IMR-90 (cell line): ENCODE data around the gene RNF175. TPM values are rescaled to one million over a fixed set of nuclear protein-coding genes. Genes with fewer than 3 reads are reported as not detected.

Experiments
- ATAC-seq: fragments of 200-7000 bp; cut with Tn5 transposase; 2 replicates; pipeline ENCODE4 v1.9.1; 2020; ENCODE audit warnings: low read depth, mild to moderate bottlenecking, moderate library complexity
- BruUV-seq: library from RNA; stranded (reverse); fragments of 400-500 nt; replicated peaks from 2 replicates; lab custom pipeline; 2021; lab: Mats Ljungman, UMichigan
- CTCF ChIA-PET: fragments of 300-600 bp; formaldehyde crosslinking; extraction: SDS; loops from one replicate; lab custom pipeline; 2021; ENCODE audit warnings: antibody characterized with exemption; lab: Yijun Ruan, JAX
- POLR2A ChIA-PET: fragments of 300-600 bp; sonication (Branson Sonifier 250); formaldehyde crosslinking; loops from one replicate; lab custom pipeline; 2022; ENCODE audit warnings: antibody characterized with exemption; ENCODE audit not compliant: unreplicated experiment; lab: Charles Lee
- DNase-seq: peaks from one replicate; pipeline ENCODE4 v3.0.0; 2013
- H2AFZ ChIP-seq: replicated peaks from 2 replicates; pipeline ENCODE3; 2013; ENCODE audit warnings: low read length, mild to moderate bottlenecking; ENCODE audit not compliant: poor library complexity
- H2AK5ac ChIP-seq: 2 replicates; pipeline ENCODE4 v1.6.1; 2013; ENCODE audit warnings: low read depth, low read length, inconsistent platforms
- H2AK9ac ChIP-seq: replicated peaks from 2 replicates; pipeline ENCODE3; 2013; ENCODE audit warnings: mild to moderate bottlenecking, low read depth, low read length, moderate library complexity; ENCODE audit not compliant: poor library complexity
- H2BK120ac ChIP-seq: 2 replicates; pipeline ENCODE4 v1.6.1; 2013; ENCODE audit warnings: low read depth, low read length, inconsistent platforms
- H2BK15ac ChIP-seq: 3 replicates; pipeline ENCODE4 v1.6.1; 2013; ENCODE audit warnings: low read depth, low read length, inconsistent platforms
- H2BK20ac ChIP-seq: 2 replicates; pipeline ENCODE4 v1.6.1; 2013; ENCODE audit warnings: low read depth, mild to moderate bottlenecking, inconsistent platforms, low read length, moderate library complexity
- H2BK5ac ChIP-seq: 2 replicates; pipeline ENCODE4 v1.6.1; 2013; ENCODE audit warnings: mild to moderate bottlenecking, low read depth, low read length, inconsistent platforms; ENCODE audit not compliant: poor library complexity, severe bottlenecking
- H3K14ac ChIP-seq: replicated peaks from 2 replicates; pipeline ENCODE4 v1.6.1; 2013; ENCODE audit warnings: low read depth, low read length, inconsistent platforms
- H3K18ac ChIP-seq: 2 replicates; pipeline ENCODE4 v1.6.1; 2013; ENCODE audit warnings: low read depth, low read length, control low read depth
- H3K23ac ChIP-seq: 2 replicates; pipeline ENCODE4 v1.6.1; 2013; ENCODE audit warnings: low read depth, low read length, inconsistent platforms
- H3K27ac ChIP-seq: 2 replicates; pipeline ENCODE4 v1.5.1; 2013; ENCODE audit warnings: mild to moderate bottlenecking, control low read depth, low read length; ENCODE audit not compliant: insufficient read depth
- H3K27me3 ChIP-seq: 2 replicates; pipeline ENCODE4 v1.6.1; 2013; ENCODE audit warnings: low read length; ENCODE audit not compliant: control insufficient read depth, insufficient read depth
- H3K36me3 ChIP-seq: 2 replicates; pipeline ENCODE4 v1.6.1; 2013; ENCODE audit warnings: low read length, mixed read lengths; ENCODE audit not compliant: control insufficient read depth, insufficient read depth
- H3K4ac ChIP-seq: 2 replicates; pipeline ENCODE4 v1.6.1; 2013; ENCODE audit warnings: low read depth, low read length, inconsistent platforms
- H3K4me1 ChIP-seq: 2 replicates; pipeline ENCODE4 v1.6.1; 2013; ENCODE audit warnings: low read length, mixed read lengths; ENCODE audit not compliant: control insufficient read depth, insufficient read depth
- H3K4me2 ChIP-seq: 2 replicates; pipeline ENCODE4 v1.6.1; 2013; ENCODE audit warnings: low read depth, mild to moderate bottlenecking, control low read depth, low read length, moderate library complexity
- H3K4me3 ChIP-seq: 2 replicates; pipeline ENCODE4 v1.5.1; 2013; ENCODE audit warnings: low read depth, mild to moderate bottlenecking, control low read depth, low read length, moderate library complexity; ENCODE audit not compliant: insufficient read depth
- H3K56ac ChIP-seq: 2 replicates; pipeline ENCODE4 v1.6.1; 2013; ENCODE audit warnings: low read length, inconsistent platforms; ENCODE audit not compliant: insufficient read depth; ENCODE audit errors: extremely low read depth
- H3K79me1 ChIP-seq, 2 experiments: 2 replicates each; pipeline ENCODE4 v1.6.1; 2013; ENCODE audit warnings: low read length in 2 of 2, inconsistent platforms in 1 of 2, low read depth in 1 of 2
- H3K9ac ChIP-seq: 2 replicates; pipeline ENCODE4 v1.6.1; 2013; ENCODE audit warnings: low read depth, low read length, control low read depth
- H3K9me1 ChIP-seq: 2 replicates; pipeline ENCODE4 v1.6.1; 2013; ENCODE audit warnings: low read length, inconsistent platforms; ENCODE audit not compliant: insufficient read depth
- H3K9me3 ChIP-seq: 2 replicates; pipeline ENCODE4 v1.6.1; 2013; ENCODE audit warnings: low read length; ENCODE audit not compliant: control insufficient read depth, insufficient read depth
- H4K20me1 ChIP-seq: 2 replicates; pipeline ENCODE4 v1.6.1; 2013; ENCODE audit warnings: low read length, inconsistent platforms; ENCODE audit not compliant: insufficient read depth
- H4K5ac ChIP-seq: 2 replicates; pipeline ENCODE4 v1.6.1; 2013; ENCODE audit warnings: mild to moderate bottlenecking, low read depth, low read length, control low read depth
- H4K8ac ChIP-seq, 2 experiments: 2 replicates each; pipeline ENCODE4 v1.6.1; 2013; ENCODE audit warnings: low read depth in 2 of 2, low read length in 2 of 2, control low read depth in 1 of 2, inconsistent platforms in 1 of 2
- H4K91ac ChIP-seq: 2 replicates; pipeline ENCODE4 v1.6.1; 2013; ENCODE audit warnings: low read depth, low read length, inconsistent platforms; ENCODE audit not compliant: insufficient read depth
- BHLHE40 ChIP-seq: fragments of 150-350 bp; IDR thresholded peaks from 2 replicates; pipeline ENCODE4 v1.6.1; 2016; ENCODE audit warnings: mild to moderate bottlenecking, low read depth, low read length
- CEBPB ChIP-seq: IDR thresholded peaks from 2 replicates; pipeline ENCODE4 v1.6.1; 2012; ENCODE audit warnings: low read depth, low read length, improper control_type of control experiment
- CHD1 ChIP-seq: IDR thresholded peaks from 2 replicates; pipeline ENCODE4 v1.6.1; 2012; ENCODE audit warnings: low read depth, low read length, improper control_type of control experiment
- FOS ChIP-seq: fragments of 150-350 bp; IDR thresholded peaks from 2 replicates; pipeline ENCODE4 v1.6.1; 2016; ENCODE audit warnings: low read depth, low read length
- MAFK ChIP-seq: IDR thresholded peaks from 2 replicates; pipeline ENCODE4 v1.6.1; 2012; ENCODE audit warnings: low read depth, low read length, improper control_type of control experiment
- MAZ ChIP-seq: IDR thresholded peaks from 2 replicates; pipeline ENCODE4 v1.6.1; 2012; ENCODE audit warnings: low read depth, mild to moderate bottlenecking, low read length, improper control_type of control experiment, moderate library complexity, borderline replicate concordance
- MXI1 ChIP-seq: IDR thresholded peaks from 2 replicates; pipeline ENCODE4 v1.6.1; 2012; ENCODE audit warnings: low read depth, mild to moderate bottlenecking, low read length, moderate library complexity, borderline replicate concordance
- NFE2L2 ChIP-seq: fragments of 150-350 bp; IDR thresholded peaks from 2 replicates; pipeline ENCODE4 v1.6.1; 2016; ENCODE audit warnings: low read depth, mild to moderate bottlenecking, low read length
- POLR2A ChIP-seq: IDR thresholded peaks from 2 replicates; pipeline ENCODE4 v1.6.1; 2012; ENCODE audit warnings: mild to moderate bottlenecking, low read depth, low read length
- RCOR1 ChIP-seq: IDR thresholded peaks from 2 replicates; pipeline ENCODE4 v1.6.1; 2012; ENCODE audit warnings: mild to moderate bottlenecking, low read length, improper control_type of control experiment; ENCODE audit not compliant: insufficient replicate concordance
- RFX5 ChIP-seq: IDR thresholded peaks from 2 replicates; pipeline ENCODE4 v1.8.0; 2012; ENCODE audit warnings: low read depth, mild to moderate bottlenecking, low read length, moderate library complexity
- SMC3 ChIP-seq: fragments of 150-350 bp; IDR thresholded peaks from 2 replicates; pipeline ENCODE4 v1.6.1; 2016; ENCODE audit warnings: low read depth, mild to moderate bottlenecking, antibody characterized with exemption, low read length, moderate library complexity
- WGBS, 2 experiments: methylation state at CpG; one replicate each; pipeline versions ENCODE4 v1.1.5 to v1.1.7; 2013; ENCODE audit warnings: missing lambda C conversion rate in 2 of 2; ENCODE audit not compliant: insufficient read length in 1 of 2; ENCODE audit errors: extremely low coverage in 2 of 2; 5-methylcytosine and 5-hydroxymethylcytosine counted together
- dilution Hi-C: fragments of 300-500 bp; cut with HindIII; formaldehyde crosslinking; loops from one replicate; pipeline ENCODE4 v1.14.3; 2018; ENCODE audit warnings: low sequenced_read_pairs; ENCODE audit not compliant: unreplicated experiment
- in situ Hi-C: fragments of 300-500 bp; cut with MboI; formaldehyde crosslinking; loops from 3 replicates; pipeline ENCODE4 v1.14.3; 2019; ENCODE audit warnings: low sequenced_read_pairs, inconsistent platforms, mixed read lengths
- intact Hi-C: fragments of 100-400 bp; cut with micrococcal nuclease; formaldehyde crosslinking; loops from 2 replicates; pipeline ENCODE4 v1.10.0; 2022
- polyA plus RNA-seq, 3 experiments: library from polyadenylated mRNA; depleted of rRNA; stranded (reverse); fragments of >200 nt; gene quantifications; 2 replicates each; pipeline ENCODE4 v1.2.3, GENCODE V29; 2012; ENCODE audit warnings: low replicate concordance in 1 of 3
- total RNA-seq: library from RNA; depleted of rRNA; stranded (reverse); fragments of >200 nt; gene quantifications from 2 replicates; pipeline ENCODE4 v1.2.3, GENCODE V29; 2012
- TF ChIP-seq, protein P1 (sequence below): conservative IDR thresholded peaks from 2 replicates; pipeline ENCODE4 v1.5.1; 2012; ENCODE audit warnings: mild to moderate bottlenecking, low read depth, low read length, improper control_type of control experiment
- TF ChIP-seq, protein P2 (sequence below): fragments of 150-350 bp; IDR thresholded peaks from 2 replicates; pipeline ENCODE4 v1.6.1; 2017; ENCODE audit warnings: mild to moderate bottlenecking, antibody characterized with exemption, low read length, low read depth
- TF ChIP-seq, protein P3 (sequence below): fragments of 150-350 bp; IDR thresholded peaks from 2 replicates; pipeline ENCODE4 v1.6.1; 2016; ENCODE audit warnings: low read depth, mild to moderate bottlenecking, low read length, moderate library complexity, borderline replicate concordance

RNF175 gene
- total and polyA plus RNA-seq, 2 of the 4 experiments (the other 2 are of a cell fraction): not detected

DNA sequence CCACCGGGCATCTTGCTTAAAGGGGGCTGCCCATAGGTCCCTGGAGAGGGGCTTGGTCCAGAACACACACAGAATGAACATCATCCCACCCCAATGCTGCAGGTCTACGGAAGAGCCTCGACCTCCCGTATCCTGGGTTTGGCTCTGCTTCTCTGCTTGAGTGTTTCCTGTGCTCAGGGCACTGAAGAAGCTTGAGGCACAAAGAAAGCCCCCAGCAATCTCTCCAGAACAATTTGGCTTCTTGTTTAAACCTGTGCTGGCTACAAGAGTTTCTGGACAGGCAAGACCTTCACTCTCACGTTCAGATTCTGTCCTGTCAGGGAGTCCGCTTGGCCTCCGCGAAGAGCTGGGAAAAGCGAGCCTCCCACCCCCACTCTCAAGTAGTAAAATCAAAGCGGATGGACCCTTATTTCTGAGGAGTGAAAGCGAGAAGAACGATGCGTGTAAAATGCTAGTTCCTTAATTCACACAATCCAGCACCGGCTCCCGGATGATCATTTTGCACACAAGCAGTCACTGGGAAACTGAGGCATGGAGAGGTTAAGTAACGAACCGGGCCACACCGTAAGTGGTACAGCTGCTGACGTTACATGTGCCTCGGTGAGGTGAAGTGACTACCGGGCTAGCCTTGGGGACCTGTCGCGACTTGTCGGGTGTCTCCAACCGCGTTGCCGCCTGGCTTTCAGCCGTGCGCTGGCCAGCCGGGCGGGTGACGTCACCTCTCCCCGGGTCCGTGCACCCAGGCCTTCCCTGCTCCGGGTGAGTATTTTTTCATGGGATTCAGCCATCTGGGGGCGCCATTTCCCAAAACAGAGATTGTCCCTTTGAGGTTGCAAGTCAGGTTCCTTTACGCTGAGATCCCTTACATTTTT is 32.2 kb upstream of the RNF175 start:
- peak overlapping the region; percentile 49 for H2AK9ac ChIP-seq
- no peaks in the 10 kb centered on the region; the same call in 1 of the 2 replicates for H3K4me1 ChIP-seq
- no peak overlapping the region for H3K27ac ChIP-seq
- CTCF ChIA-PET: no interaction called here
- H3K14ac ChIP-seq: no peak overlapping the region
- H4K8ac ChIP-seq: no peak overlapping the region
- H3K79me1 ChIP-seq: no peaks in the 10 kb centered on the region
- H3K4me3 ChIP-seq: no peak overlapping the region
- H3K9me3 ChIP-seq: no peaks in the 10 kb centered on the region
- H4K91ac ChIP-seq: no peak overlapping the region
- dilution Hi-C loops: no loop called here
- H3K4me2 ChIP-seq: peak overlapping the region; percentile 70
- H3K56ac ChIP-seq: no peak overlapping the region
- H3K9me1 ChIP-seq: no peaks in the 10 kb centered on the region
- no peak overlapping the region for H3K23ac ChIP-seq
- no peak overlapping the region for H3K4ac ChIP-seq
- intact Hi-C loops: no loop called here
- in situ Hi-C loops: no loop called here
- H2BK20ac ChIP-seq: no peak overlapping the region
- no peaks in the 10 kb centered on the region for H3K36me3 ChIP-seq
- DNase-seq (no peak), ATAC-seq (no peak)
- TF ChIP-seq NFE2L2: no peak
- no peak for TF ChIP-seq MAZ
- no peak for TF ChIP-seq CEBPB
- TF ChIP-seq, protein P1, sequence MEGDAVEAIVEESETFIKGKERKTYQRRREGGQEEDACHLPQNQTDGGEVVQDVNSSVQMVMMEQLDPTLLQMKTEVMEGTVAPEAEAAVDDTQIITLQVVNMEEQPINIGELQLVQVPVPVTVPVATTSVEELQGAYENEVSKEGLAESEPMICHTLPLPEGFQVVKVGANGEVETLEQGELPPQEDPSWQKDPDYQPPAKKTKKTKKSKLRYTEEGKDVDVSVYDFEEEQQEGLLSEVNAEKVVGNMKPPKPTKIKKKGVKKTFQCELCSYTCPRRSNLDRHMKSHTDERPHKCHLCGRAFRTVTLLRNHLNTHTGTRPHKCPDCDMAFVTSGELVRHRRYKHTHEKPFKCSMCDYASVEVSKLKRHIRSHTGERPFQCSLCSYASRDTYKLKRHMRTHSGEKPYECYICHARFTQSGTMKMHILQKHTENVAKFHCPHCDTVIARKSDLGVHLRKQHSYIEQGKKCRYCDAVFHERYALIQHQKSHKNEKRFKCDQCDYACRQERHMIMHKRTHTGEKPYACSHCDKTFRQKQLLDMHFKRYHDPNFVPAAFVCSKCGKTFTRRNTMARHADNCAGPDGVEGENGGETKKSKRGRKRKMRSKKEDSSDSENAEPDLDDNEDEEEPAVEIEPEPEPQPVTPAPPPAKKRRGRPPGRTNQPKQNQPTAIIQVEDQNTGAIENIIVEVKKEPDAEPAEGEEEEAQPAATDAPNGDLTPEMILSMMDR: no peak
- no peak for TF ChIP-seq RFX5
- TF ChIP-seq, protein P2, sequence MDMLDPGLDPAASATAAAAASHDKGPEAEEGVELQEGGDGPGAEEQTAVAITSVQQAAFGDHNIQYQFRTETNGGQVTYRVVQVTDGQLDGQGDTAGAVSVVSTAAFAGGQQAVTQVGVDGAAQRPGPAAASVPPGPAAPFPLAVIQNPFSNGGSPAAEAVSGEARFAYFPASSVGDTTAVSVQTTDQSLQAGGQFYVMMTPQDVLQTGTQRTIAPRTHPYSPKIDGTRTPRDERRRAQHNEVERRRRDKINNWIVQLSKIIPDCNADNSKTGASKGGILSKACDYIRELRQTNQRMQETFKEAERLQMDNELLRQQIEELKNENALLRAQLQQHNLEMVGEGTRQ: no peak
- TF ChIP-seq, protein P3, sequence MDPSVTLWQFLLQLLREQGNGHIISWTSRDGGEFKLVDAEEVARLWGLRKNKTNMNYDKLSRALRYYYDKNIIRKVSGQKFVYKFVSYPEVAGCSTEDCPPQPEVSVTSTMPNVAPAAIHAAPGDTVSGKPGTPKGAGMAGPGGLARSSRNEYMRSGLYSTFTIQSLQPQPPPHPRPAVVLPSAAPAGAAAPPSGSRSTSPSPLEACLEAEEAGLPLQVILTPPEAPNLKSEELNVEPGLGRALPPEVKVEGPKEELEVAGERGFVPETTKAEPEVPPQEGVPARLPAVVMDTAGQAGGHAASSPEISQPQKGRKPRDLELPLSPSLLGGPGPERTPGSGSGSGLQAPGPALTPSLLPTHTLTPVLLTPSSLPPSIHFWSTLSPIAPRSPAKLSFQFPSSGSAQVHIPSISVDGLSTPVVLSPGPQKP: no peak
- TF ChIP-seq FOS: no peak
- no peak for TF ChIP-seq BHLHE40
- TF ChIP-seq RCOR1: no peak
- TF ChIP-seq MXI1: no peak
- no peak for TF ChIP-seq POLR2A
- no peak for TF ChIP-seq CHD1
- no peak for TF ChIP-seq MAFK
- TF ChIP-seq SMC3: no peak
- BruUV-seq: no TSS peak
- no peak overlapping the region for H4K5ac ChIP-seq
- H3K18ac ChIP-seq: no peak overlapping the region
- no peak overlapping the region for H2AK5ac ChIP-seq
- no peaks in the 10 kb centered on the region for H4K20me1 ChIP-seq
- WGBS, 2 experiments: 10% methylated on average over 22 of the region's 37 CpGs; no CpG with 5 or more reads in 1 of the 2 experiments
- H3K9ac ChIP-seq: no peak overlapping the region
- H3K27me3 ChIP-seq: peaks cover 58% of the 10 kb centered on the region
- H2BK120ac ChIP-seq: no peak overlapping the region
- peak overlapping the region; percentile 55 for H2AFZ ChIP-seq
- POLR2A ChIA-PET: no interaction called here
- H2BK5ac ChIP-seq: no peak overlapping the region
- no peak overlapping the region for H2BK15ac ChIP-seq
